GM19328 (cell line): Measurements from ENCODE around the gene SARDH.

ENCODE experiments used
- ATAC-seq: cut with Tn5 transposase; IDR thresholded peaks from one replicate; pipeline ENCODE4 v1.9.1; 2021; ENCODE audit warnings: mild to moderate bottlenecking, moderate library complexity; ENCODE audit not compliant: unreplicated experiment

The SARDH gene

DNA sequence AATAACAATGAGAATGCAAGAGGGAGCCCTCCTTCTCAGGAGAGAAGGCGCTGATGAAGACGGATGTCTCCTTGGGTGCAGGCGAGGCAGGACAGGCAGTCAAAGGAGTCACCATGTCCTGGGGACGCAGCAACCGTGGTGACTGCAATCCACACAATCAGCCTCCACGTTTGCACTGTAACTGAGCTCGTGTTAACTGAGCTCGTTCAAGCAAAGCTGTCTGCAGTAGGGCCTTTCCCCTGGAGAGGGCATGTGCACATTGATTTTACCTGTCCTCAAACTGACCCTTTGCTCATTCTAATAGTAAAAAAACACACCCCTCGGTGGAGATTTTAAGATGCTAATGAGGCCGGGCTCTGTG lies 2.8 kb downstream of the SARDH start:
- ATAC-seq, result no peak

DNA sequence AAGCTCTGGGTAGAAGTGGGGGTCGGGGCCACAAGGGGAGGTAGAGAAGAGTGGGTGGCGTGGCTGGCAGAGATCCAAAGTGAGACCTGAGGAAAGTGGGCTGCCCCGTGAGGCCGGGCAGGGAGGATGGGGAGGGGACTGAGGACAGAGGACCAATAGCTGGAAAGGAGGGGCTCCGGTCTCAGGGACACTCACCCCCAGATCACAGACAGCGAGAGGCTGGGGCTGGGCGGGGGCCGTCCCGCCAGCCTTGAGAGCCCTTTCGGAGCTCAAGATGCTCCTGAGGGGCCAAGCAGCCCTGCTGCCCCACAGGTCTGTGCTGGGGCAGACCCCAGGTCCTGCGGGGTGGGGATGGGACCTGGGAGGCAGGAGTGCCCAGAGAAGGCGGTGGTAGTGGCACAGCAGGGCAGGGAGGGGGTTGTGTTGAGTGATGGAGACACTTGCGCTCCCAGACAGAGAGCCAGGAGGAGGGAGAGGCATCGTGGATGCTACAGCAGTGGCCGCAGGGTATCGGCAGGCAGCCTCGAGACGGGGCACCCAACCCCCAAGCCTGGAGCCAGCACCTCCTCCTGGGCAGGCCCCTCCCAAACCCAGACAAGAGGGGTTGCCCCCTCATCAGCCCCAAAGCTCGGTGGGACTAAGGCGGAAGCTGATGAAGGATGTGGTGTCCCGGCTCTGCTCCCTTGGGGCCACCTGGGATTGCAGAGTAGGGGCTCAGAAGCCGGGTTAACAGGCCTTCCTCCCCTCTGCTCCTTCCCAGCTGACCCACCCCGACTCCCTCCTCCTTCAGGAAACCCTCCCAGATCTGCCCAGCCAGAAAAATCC lies 3.4 kb downstream of the SARDH start:
- ATAC-seq, result no peak

DNA sequence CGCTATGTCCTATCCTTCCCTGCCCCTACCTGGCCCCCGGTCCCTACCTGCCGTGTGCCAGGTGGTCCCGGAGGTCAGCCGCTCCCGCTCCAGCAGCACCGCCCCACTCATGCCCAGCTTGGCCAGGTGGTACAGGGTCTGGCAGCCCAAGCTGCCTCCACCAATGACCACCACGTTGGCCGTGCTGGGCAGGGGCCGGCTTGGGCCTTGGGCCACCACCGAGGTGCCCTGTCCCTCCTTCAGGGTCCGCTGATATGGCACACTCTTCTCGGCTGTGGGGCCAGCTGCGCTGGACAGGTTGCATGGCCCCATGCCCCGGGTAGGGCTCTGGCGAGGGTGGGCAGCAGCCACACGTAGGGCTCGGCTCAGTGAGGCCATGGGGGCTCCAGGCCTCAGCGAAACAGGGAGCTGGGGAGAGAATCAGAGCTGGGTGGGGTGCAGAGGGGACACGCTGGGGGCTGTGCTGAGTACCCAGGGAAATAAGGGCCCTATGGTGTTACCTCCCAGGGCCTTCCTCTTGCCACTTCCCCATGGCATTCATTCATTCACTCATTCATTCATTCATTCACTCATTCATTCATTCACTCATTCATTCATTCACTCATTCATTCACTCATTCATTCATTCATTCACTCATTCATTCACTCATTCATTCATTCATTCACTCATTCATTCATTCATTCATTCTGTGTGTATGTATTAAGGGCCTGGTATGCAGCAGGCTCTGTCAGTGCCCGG lies 4.2 kb downstream of the SARDH start:
- no peak for ATAC-seq

DNA sequence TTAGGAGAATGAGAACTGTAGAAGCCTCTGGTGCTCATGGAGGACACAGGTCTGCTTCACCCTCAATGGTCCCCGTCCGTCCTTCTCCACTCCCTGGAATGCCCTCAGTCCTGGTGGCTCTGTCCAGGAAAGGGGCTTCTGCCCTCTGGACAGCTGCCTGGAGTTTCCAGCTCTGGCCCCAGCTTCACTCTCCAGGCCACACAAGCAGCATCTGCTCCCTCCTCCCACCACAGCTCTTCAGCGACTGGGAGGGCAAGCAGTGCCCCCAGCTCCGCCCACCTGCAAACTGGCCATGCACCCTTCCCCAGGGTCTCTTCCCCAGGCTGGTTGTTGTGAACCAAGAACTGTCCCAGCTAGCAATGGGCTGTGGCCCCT lies 4.7 kb downstream of the SARDH start:
- no peak for ATAC-seq

DNA sequence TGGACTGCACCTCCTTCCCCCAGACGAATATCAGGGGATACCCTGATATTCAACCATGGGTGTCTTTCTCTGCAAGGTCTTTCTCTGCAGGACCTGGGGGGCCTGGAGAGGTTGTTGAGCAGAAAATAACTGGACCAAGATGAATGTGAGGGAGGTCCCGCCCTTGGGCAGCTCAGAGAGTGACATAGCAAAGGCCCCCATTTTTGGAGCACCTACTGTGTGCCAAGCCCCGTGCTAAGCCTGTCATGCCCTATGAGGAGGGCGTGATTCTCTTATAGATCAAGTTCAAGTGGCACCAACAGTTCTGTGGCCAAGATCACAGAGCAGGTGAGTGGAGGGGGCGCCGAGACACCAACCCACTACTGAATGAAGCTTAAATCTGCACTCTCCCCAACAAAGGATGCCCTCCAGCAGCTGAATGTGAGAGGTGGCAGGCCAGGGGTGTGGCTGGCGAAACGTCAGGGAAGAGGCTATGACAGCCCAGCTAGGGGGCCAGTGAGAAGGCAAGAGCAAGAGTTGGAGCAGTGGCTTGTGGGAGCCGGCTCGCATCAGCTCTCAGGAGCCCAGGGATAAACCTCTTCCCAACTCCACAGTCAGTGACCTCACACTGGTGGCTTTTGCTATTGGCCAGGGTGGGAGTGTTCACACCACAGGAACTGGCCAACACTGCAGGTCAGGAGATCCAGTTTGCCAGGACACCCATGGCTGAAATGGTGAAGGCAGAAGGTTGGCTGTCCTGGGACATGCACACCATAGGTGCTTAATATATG lies 5.3 kb downstream of the SARDH start:
- ATAC-seq, result no peak

DNA sequence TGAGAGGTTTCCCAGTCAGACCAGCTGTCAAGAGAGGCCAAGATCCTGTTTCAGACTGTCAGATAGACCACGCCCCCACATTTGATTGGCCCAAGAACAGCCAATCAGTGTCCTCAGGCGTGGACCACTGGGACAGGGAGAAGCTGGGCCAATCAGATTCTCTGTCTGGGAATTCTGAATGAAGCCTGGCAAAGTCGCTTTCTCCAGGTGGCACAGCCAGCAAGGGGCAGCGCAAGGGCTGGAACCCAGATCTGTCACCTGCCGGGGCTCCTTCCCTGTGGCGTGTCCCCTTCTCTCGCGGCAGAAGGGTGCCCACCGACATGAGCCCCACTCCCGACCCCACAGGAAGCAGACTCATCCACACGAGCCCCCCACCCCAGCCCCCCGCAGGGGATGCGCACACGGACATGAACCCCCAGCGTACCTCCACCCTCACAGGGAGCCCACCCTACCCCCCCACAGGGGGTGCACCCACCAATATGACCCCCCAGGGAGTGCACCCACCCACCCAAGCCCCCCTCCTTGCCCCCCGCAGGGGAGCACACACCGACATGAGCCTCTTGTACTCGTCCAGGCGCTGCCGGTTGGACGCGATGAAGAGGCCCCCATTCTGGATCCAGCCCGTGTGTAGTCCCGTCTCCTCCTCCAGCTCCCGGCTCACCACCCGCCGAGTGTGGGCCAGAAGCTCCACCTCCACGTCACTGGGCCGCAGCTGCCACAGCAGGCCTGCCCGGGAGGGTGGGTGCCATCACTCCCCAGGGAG lies 6.1 kb downstream of the SARDH start:
- ATAC-seq, result no peak

DNA sequence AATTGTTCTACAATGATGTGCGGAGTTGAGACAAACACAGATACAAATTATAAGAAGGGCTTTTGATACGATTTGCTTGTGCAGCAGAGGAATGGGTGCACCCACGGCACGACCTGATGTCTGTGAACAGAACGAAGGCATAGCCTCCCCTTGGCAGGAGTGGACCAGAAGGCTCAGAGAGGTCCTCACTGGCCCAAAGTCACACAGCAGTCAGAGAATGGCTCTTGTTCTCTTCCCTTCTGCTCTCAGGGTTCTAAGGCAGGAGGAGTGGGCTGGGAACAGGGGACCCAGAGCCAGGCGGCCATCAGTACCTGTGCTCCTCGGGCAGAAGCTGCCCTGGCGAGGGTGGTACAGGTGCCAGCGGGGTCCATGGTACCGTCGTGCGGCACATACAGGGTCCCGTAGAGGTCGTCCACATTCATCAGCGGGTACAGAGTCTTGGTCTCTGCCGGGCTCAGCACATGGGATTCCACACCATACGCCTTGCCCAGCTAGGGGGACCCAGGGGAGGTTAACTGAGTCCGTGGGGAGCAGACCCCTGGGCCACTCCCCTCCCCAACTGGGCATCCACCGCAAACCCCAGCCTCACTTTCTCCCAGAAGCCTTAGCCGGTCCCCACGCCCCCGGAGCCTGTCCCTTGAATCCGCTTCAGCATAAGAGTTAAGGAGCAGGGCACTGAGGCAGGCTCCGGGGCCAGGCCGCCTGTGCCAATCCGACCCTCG lies 7.0 kb downstream of the SARDH start:
- no peak for ATAC-seq

DNA sequence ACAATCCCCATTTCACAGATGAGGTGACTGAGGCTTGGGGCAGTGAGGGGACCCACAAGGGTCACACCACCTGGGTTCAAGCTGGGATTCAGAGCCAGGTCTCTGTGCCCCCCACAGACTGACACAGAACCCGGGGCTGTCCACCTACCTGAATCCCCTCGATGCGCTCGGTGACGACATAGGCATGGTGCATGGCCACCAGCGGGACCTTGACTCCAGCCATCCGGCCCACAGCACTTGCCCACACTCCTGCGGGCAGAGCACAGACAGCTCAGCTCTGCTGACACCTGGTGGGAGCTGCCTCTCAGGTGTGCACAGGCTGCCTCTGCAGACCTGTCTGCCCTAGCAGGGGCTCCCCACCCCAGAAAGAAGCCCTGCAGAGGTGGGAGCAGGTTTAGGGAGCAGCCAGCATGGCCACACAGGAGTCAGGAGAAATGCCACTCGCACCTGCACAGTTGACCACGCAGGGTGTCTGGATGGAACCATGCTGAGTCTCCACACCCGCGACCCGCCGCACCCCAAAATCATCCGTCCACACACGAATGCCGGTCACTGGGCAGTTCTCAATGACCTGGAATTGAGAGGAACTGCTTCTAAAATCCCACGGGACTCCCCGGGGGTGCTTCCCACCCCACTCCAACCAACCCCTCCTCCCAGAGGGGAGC lies 8.4 kb downstream of the SARDH start:
- no peak for ATAC-seq

DNA sequence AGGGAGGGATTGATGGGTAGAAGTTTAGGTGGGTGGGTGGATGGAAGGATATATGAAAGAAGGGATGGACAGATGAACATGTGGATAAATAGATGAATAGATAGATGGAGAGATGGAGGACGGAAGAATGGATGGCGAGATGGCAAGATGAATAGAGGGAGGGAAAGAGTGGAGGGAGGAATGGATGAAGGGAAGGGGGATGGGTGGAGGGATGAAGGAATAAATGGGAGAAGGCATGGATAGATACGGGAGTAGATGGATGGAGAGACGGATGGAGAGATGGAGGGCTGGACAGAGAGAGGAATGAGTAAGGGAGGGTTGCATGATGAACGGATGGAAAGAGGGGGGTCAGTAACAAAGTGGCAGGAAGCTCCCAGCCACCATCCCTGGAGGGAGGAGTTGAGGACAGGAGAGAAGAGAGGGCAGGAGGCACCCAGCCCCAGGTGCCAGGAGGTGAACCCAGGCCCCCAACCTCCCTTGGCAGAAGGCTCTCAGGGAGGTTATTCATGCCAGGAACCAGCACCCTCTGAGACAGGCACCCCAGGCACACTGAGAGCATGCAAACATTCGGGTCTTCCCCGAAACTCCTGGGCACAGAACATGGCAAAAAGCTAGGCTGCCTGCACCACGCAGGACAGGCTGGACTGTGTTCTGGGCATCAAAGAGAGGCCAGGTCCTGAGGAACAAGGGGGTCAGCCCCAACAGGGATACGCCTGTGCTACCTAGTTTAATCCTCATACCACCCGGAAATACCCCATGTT lies 9.1 kb downstream of the SARDH start:
- ATAC-seq, result no peak

DNA sequence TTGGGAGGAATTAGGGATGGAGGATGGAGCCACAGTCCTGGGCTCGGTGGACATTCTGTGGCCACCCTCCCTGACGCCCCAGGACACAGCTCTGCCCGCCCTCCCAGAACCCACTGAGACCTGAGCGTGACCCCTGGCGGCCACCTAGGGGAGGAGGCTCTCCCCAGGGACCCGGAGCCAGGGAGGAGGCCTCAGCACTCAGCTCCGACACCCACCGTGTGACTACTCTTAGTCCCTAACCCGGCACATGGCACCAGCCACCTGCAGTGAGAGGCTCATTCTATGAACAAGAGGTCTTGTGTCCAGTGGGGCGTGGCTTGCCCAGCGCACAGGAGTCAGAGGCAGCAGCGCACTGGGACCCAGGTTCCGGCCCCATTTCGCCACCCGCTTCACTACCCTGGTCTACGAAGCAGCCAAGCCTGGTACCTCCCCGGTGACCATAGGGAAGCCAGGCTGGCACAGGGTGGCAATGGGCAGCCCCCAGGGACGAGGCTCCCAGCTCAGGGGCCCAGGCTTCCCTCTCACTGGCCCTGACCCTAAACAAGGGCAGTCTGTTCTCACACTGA lies 10.2 kb downstream of the SARDH start:
- ATAC-seq, result no peak

DNA sequence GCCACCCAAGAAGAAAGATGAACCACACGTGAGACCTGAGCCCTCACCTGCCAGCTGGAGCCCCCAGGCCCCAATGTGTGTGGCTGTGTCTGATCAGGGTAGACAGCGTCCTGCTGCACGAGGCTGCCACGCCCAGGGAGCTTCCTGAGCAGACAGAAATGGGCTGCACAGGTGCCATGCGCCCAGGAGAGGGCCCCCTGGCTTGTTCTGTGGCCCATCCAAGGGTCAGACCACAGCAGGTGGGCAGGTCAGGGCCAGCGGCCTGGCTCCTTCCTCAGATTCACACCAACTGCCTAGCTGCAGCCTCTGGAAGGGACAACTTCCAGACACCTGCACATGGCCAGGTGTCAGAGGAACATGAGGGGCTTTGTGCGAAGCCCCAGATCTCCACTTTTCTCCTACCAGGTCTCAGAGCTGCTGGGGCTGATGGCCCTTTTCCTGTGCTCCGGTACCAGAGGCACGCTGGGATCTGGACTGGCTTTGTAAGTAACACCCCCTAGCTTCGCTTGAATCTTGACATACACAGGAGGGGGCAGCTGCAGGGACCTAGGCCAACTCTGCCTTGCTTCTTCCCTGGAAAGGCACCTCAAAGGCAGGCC lies 10.8 kb downstream of the SARDH start:
- no peak for ATAC-seq

DNA sequence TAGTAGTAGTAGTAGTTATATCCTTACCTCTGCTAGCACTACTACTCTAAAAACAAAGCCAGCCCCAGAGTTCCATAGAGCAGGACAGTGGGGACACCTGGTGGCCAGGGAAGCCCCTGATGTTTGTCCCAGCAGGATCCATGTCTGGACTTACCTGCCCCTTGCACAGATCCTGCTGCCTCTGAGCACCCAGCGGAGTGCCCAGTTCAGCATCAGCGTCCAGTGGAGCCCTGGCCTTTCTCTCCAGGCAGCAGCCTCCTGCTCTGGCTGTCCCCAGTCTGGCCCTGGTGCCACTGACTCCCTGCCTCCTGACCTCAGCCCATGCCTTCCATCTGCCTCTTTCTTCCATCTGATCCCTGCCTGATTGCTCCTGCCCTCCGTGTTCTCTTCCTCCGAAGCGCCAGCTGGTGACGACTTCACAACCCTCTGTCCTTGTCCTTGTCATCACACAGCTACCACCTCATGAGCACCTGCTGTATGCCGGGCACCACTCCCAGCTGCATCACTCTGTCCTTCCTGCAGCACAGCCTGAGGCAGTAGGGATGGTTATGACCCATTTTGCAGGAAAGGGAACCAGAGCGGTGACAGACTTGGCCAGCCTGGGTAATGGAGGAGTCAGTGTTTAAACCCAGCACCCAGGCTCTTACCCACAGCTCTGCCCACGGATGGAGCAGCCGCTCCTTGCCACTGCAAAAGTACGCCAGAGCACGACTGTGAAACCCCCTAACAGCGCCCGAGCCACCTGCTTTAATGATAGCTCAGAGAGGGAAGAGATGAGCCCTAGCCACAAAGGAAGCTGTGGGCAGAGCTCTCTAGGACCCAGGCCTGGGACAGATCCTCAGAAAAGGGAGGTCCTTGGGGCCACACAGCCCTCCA lies 11.5 kb downstream of the SARDH start:
- ATAC-seq, result no peak

DNA sequence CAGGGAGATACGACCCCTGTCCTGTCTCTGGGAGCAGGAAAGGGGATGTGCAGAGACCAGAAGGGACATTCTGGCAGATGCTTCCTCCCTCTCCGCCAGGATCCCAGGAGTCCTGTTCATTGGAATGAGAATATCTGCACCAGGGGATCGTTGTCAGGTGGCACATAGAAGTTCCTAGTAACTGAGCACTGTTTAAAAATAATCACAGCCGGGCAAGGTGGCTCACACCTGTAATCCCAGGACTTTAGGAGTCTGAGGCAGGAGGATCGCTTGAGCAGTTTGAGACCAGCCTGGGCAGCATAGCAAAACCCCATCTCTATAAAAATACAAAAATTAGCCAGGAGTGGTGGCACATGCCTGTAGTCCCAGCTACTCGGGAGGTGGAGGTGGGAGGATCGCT lies 12.3 kb downstream of the SARDH start:
- ATAC-seq, result no peak

DNA sequence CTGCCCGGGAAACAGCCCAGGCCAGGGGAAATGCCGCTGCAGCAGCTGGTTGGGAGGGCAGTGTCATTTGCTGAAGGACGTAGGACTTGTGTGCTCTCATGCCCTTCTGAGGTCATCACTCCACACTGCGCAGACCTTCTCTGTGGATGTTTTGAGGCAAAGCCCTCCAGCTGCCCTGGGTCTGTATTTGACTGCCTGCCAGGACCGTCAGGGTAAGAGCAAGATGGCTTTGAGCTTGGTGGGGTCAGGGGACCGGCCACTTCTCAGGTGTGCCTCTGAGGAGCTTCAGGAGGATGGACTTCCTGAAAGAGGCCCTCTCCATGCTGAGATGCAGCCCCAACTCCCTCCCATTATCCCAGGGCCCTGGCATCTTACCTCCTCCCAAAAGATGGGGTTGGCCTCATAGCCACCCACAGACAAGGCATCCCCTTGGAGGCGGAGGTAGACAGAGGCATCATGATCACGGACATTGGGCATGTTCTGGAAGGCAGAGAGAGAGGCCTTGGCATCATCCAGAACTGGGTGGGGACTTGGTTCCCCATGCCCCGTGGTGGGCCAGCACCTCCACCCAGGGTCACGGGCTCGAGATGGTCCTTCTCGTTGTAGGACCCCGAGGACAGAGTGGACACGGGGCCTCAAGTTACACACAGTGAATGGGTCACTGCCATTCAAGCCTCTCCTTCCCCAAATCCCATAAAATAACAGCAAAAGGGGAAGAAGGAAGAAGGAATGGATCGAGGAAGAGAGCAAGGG lies 19.4 kb downstream of the SARDH start:
- ATAC-seq, result no peak

DNA sequence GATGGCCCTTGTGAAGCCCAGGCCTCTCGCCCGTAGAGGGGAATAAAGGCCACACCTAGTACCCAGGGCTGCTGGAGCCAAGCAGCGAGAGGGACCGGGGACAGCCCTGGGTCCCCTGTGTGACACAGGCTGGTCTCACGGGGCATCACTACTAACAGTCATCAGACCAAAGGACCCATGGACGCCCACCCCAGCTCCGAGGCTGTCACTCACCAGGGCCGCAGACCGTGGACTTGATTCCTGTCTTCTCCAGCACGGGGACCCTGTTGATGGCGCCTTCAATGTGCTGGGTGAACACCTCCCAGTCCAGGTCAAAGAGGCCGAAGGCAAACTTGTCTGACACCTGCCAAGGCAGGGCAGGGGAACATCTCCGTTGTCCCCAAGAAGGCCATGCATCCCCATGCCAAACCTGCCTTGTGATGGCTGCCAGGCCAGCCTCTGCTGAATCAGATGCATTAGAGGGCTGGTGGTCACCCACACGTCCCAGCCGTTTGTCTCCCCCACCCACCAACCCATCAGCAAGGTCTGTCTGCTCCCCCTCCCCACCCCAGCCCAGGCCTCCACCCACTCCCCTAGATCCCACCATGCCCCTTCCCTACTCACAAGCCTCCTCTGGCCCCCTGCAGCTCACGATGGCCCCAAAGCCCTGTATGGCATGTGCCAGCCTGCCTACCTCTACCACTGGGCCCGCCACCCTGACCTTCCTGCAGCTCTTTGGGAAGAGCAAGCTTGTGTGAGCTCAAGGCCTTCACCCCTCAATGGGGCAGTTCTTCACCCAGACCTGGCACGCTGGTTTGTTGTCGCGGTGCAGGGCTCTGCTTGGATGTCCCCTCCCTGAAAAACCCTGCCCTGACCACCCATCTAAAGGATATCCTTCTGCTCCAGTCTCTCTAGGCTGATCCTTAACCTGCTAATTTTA lies 20.8 kb downstream of the SARDH start:
- no peak for ATAC-seq
